ENCODE measurements around the gene ENTHD1. TPM values are rescaled to one million over a fixed set of nuclear protein-coding genes. Genes with fewer than 3 reads are reported as not detected.

The ENTHD1 gene
- total and polyA plus RNA-seq, 8 donors: 0.02 TPM; not detected in 7

DNA sequence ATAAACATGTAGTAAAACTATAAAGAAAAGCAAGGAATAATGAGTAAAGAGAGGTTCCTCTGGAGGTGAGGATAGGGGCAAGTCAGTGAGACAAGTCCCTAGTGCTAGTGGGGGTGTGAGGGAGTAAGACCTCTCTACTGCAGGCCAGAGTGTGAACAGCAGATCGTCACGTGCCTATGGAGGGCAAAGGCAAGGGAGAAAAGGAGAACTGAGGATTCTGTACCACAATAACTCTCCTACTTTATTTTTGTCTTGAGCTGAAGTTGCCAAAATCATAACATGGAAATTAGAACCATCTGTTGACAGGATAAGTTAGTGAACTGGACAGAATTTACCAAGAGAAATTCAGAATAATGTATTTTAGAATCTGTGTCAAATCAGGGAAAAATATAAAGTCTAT lies 77.6 kb downstream of the ENTHD1 start:
- 19 to 39% methylated on average over 2 of the region's 2 CpGs for WGBS, 2 donors
- intact Hi-C loops (cut with DNase I): no loop called here
- peak in 1 of 4 donors; percentile 25 for ATAC-seq
- no peak for FAIRE-seq
- no peak for TF ChIP-seq CTCF (IDR thresholded peaks at IDR 0.05)
- Histone ChIP-seq H3K27ac (no peak overlapping the region), H3K4me3 (no peak overlapping the region), H3K9me3 (no peaks in the 10 kb centered on the region), H3K36me3 (no peaks in the 10 kb centered on the region), H3K27me3 (no peaks in the 10 kb centered on the region), H3K4me1 (no peaks in the 10 kb centered on the region)
- no peak for DNase-seq

DNA sequence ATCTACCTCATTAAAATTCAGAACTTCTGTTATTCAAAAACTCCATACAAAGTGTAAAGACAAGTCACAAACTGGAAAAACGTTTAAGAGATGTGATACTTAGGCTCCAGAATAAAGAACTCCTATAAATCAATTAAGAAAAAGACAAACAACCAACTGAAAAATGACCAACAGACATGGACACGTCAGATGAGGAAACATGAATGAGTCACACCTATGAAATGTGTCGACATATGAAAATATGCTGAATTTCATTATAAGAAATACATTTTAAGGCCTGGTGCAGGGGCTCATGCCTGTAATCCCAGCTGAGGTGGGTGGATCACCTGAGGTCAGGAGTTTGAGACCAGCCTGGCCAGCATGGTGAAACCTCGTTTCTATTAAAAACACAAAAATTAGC lies 78.7 kb downstream of the ENTHD1 start:
- TF ChIP-seq CTCF (IDR thresholded peaks at IDR 0.05): no peak
- intact Hi-C loops (cut with DNase I): no loop called here
- FAIRE-seq (no peak), DNase-seq (no peak), ATAC-seq (no peak)
- H3K27ac ChIP-seq: no peak overlapping the region
- H3K9me3 ChIP-seq: no peaks in the 10 kb centered on the region
- no peaks in the 10 kb centered on the region for H3K36me3 ChIP-seq
- no peaks in the 10 kb centered on the region for H3K4me1 ChIP-seq
- no peak overlapping the region for H3K4me3 ChIP-seq
- WGBS, 2 donors: 63 to 71% methylated on average over 4 of the region's 4 CpGs
- no peaks in the 10 kb centered on the region for H3K27me3 ChIP-seq

GRCh38 chr22:39809772-39810557 lies 83.6 kb downstream of the ENTHD1 start:
- WGBS, 2 donors: 62 to 75% methylated on average over 4 of the region's 4 CpGs
- Histone ChIP-seq H3K9me3 (no peaks in the 10 kb centered on the region), H3K4me3 (no peak overlapping the region), H3K27me3 (peaks cover 0 to 3% (median 0%) of the 10 kb centered on the region in 4 donors), H3K27ac (no peak overlapping the region), H3K4me1 (no peaks in the 10 kb centered on the region), H3K36me3 (no peaks in the 10 kb centered on the region)
- no peak for TF ChIP-seq CTCF (IDR thresholded peaks at IDR 0.05)
- intact Hi-C loops (cut with DNase I): no loop called here
- FAIRE-seq: no peak
- no peak for DNase-seq
- no peak for ATAC-seq

DNA sequence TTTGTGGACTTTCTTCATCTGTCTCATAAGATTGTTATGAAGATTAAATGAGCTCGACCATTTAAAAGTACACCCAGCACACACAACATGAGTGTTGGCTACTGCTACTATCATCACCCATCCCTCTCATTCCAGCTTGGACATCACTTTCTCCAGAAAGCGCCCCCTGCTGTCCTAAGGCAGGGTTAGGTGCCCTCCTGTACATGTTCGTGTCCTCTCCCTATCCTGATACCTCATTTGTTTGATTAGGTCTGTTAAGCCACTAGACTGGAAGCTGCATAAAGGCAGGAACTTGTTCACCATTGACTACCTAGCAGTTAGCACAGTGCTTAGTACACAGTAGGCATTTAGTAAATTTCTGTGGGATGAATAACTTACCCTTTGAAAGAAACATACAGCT lies 85.5 kb downstream of the ENTHD1 start:
- peak in 1 of 4 donors; percentile 47 for ATAC-seq

More for the DNA sequence above, 85.5 kb downstream of the ENTHD1 start:
- FAIRE-seq: no peak
- peaks cover 0 to 3% (median 0%) of the 10 kb centered on the region in 4 donors for H3K27me3 ChIP-seq
- H3K27ac ChIP-seq: no peak overlapping the region
- DNase-seq: no peak
- intact Hi-C loops (cut with DNase I): no loop called here
- H3K36me3 ChIP-seq: no peaks in the 10 kb centered on the region
- no peak overlapping the region for H3K4me3 ChIP-seq
- H3K4me1 ChIP-seq: no peaks in the 10 kb centered on the region
- H3K9me3 ChIP-seq: no peaks in the 10 kb centered on the region
- no peak for TF ChIP-seq CTCF (IDR thresholded peaks at IDR 0.05)
- WGBS, 2 donors: 13 to 16% methylated on average over 3 of the region's 3 CpGs
